Left colon (tissue), 2 donors: ENCODE measurements around the gene L3MBTL3. TPM values are rescaled to one million over a fixed set of nuclear protein-coding genes. Genes with fewer than 3 reads are reported as not detected.
"Not testable (repeated sequence)": the region's sequence is repeated elsewhere in the genome, so short reads cannot be mapped to it uniquely, and the experiment has no call there.

ENCODE experiments used
- ATAC-seq: fragments of 200-7000 bp; cut with Tn5 transposase; one replicate; pipeline ENCODE4 v1.9.1; 2020; ENCODE audit warnings: mild to moderate bottlenecking, moderate library complexity
- DNase-seq, 2 donors: peaks; one replicate each; pipeline ENCODE4 v3.0.0-alpha.2; 2020
- intact Hi-C, 2 donors: fragments of 100-400 bp; cut with DNase I in 1 of 2; cut with micrococcal nuclease in 1 of 2; formaldehyde crosslinking; loops; one replicate each; pipeline versions ENCODE4 v1.11.2 to v1.14.0; 2022; cut with DNase I, micrococcal nuclease
- total RNA-seq, 2 donors: library from RNA; stranded (reverse); fragmentation: NEBNext Ultra II Directional; extraction: Animal tissue kit (Norgen Biotek cat#: 25700); gene quantifications; one replicate each; pipeline ENCODE4 v1.2.1, GENCODE V29; 2021
- donor health status: DM: no; HTN: no; CAD: no.
- donor health status: DM: yes; HTN: yes; CAD: no.

Gene L3MBTL3
- total RNA-seq, 2 donors from 2014 or later, result 8.4 to 14.9 TPM

DNA sequence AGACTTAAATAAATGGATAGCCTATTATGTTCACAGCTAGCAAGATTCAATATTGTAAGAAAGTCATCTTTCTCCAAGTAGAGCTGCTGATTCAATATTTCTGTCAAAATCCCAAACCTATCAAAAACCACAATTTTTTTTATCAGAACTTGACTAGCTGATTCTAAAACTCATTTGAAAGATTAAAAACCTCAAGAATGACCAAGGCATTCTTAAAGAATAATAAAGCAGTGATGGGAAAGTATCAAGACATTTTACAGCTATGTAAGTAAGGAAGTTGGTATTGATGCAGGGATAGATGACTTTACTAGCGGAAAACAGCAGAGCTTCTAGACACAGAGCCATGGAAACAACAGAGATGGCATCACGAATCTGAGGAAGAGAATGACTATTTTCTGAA, 139.7 kb downstream of the L3MBTL3 start:
- no peak for DNase-seq
- no peak for ATAC-seq
- intact Hi-C loops, result no loop called here

DNA sequence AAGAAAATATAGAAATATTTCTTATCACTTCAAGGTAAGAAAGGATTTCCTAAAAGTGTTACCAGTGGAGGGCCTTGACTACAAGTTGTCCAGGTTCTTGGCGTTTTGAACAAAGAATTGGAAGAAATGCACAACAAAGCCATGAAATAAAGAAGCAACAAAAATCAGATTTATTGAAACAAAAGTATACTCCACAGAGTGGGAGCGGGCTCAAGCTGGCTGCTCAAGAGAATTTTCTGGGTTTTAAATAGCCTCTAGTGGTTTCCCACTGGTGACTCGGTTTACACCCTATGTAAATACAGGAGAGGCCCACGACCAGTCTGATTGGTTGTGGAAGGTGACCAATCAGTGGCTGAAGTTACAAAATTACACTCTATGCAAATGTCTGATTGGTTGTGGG, 140.2 kb downstream of the L3MBTL3 start:
- DNase-seq, result no peak
- intact Hi-C loops, result no loop called here
- ATAC-seq, result no peak

DNA sequence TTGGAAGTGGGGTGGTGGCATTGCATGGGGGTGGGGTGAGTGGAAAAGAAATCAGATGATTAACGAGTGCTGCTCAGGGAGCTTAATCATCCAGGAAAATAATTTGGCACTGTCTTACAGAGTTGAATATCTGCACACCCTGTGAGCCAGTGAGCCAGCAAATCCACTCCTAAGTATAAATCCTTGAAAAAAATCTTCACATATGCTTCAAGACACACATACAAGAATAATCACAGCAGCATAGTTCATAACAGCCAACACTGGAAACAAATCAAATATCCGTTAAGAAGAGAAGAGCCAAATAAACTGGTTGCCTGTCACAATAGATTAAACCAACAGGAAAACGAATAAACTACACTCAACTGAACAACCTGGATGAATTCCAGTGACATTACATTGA, 141.6 kb downstream of the L3MBTL3 start:
- no peak for DNase-seq
- ATAC-seq, result no peak
- intact Hi-C loops, result no loop called here

DNA sequence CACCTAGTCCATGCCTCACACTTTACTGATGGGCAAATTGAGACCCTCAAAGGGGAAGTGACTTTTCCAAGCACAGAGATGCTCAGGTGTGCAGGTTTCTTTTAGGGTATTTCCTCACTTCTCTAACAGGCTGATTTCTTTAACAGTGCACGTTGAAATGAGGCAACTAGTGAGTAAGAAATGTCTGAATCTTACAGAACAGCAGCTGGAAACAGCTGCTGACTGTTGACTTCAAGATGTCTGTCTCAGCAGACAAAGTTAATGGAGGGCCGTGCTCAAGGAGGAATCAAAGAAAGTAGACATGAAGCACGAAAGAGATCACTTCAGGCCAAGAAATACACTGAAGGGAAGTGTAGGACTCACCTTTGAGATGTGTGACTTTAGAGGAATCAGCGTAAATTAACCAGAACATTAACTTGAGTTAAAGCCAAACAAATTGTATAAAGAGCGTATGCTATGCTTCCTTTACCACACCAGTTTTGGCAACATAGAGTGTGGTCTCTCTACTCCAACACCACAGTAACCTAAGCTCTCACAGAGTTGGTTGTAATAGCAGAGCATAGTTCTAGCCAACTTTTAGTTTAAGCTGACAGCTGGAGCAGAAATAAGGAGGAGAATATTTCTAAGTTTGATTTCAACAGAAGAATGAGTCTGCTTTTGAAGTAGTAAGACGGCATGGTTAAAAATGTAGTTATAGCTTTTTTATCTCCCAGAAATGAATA, 143.5 kb downstream of the L3MBTL3 start:
- no peak for DNase-seq

DNA sequence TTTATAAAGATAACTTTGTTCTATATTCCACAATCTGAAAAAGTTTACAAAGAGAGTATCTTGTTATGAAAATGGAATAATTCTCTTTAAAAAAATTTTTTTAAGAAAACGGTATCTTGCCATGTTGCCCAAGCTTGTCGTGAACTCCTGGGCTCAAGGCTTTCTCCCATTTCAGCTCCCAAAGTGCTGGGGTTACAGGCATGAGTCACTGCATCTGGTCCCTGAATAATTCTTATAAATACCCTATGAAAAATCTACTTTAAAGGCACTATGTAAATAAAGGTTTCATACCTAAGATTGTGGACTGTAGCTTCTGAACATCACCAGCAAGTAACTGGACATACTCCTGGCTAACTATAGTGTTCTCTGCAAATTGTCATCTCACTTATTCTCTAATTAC, 144.0 kb downstream of the L3MBTL3 start:
- ATAC-seq, result no peak
- intact Hi-C loops, result no loop called here
- no peak for DNase-seq

More for the DNA sequence above, 143.5 kb downstream of the L3MBTL3 start:
- intact Hi-C loops, result no loop called here
- no peak for ATAC-seq

DNA sequence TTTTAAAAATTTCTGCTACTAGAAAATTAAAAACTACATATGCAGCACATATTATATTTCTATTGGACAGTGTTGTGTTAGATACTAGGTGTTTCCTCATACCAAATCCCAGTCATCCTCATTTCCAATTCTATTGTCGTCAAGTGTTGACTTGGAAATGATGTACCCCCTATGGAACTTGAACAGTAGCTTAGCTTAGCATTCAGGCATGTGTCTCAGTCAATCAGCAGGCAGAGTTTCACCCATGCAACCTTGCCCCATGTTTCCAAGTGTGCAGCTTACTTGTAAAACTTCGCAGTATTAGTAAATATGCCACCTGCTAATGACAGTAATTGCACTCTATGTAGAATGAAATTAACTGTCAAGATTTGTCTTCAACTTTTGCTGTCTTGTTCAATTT, 144.9 kb downstream of the L3MBTL3 start:
- no peak for DNase-seq
- intact Hi-C loops, result no loop called here
- ATAC-seq, result no peak

DNA sequence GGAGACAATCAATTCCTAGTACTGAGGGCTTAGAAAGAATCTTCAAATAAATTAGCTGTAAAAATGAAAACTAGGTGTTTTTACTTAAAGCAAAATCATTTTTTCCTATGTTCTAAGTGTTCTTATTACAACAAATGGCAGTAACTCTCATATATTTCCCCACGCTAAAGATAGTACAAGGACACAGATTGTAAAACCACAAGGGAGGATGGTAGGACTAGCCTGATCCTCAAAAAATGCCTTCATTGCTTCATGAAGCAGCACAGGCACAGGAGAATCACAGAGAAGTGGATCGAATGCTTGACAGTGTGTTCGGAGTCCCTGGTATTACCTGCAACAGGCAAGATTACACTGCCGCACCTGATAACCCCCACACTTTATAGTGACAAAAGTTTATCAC, 145.9 kb downstream of the L3MBTL3 start:
- intact Hi-C loops, result no loop called here
- no peak for ATAC-seq
- no peak for DNase-seq

DNA sequence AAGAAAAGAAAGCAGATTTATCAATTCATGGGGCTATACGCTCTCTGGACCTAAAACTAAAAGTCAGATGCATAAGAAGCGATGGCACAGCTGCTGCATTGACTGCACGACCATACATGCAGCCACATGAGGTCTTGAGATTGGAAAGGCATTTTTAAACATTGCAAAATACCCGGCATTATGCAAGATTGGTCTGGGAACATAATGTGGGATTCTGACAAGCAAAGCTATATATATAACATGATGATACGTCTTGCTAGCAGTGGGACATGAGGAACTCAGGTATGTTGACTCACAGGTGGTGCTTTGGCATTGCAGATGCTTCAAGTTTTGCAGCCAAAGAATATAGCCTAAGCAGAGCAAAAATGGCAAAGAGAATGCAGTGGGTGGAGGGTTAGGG, 149.3 kb downstream of the L3MBTL3 start:
- DNase-seq, result no peak
- ATAC-seq, result no peak
- intact Hi-C loops, result no loop called here

DNA sequence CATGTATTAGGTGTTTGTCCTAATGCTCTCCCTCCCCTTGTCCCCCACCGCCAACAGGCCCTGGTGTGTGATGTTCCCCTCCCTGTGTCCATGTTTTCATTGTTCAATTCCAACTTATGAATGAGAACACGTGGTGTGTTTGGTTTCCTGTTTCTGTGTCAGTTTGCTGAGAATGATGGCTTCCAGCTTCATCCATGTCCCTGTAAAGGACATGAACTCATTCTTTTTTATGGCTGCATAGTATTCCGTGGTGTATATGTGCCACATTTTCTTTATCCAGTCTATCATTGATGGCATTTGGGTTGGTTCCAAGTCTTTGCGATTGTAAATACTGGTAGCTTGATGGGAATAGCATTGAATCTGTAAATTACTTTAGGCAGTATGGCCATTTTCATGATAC, 151.8 kb downstream of the L3MBTL3 start:
- intact Hi-C loops, DNase-seq, ATAC-seq: not testable (repeated sequence)

DNA sequence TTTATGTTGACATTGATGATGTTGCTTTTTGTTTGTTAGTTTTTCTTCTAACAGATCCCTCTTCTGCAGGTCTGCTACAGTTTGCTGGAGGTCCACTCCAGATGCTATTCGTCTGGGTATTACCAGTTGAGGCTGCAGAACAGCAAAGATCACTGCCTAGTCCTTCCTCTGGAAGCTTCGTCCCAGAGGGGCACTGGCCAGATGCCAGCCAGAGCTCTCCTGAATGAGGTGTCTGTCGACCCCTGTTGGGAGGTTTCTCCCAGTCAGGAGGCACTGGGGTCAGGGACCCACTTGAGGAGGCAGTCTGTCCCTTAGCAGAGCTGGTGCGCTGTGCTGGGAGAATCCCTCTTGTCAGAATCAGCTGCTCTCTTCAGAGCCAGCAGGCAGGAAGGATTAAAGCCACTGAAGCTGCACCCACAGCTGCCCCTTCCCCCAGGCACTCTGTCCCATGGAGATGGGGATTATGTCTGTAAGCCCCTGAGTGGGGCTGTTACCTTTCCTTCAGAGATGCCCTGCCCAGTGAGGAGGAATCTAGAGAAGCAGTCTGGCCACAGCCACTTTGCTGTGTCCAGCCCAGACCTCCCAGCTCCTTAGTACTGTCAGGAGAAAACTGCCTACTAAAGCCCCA, 155.1 kb downstream of the L3MBTL3 start:
- ATAC-seq, intact Hi-C loops: not testable (repeated sequence)

DNA sequence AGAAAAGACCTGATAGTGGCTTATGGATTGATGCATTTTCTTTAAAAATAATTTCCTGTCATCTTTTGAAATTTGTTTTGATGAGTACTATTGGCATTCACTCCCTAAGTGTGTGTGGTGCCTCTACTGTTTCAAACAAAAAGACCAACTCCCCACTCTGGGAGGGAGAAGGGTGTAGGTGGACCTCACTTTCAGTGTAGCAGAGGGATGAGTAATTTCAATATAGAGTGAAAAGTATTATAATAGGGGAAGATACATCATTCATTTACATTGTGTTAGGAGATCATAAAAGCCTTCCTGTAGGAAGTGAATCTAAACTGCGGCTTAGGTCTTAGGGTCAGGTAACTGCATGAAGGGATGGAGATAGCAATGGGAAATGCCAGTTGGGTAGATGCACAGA, 158.0 kb downstream of the L3MBTL3 start:
- no peak for ATAC-seq
- intact Hi-C loops, result no loop called here
- DNase-seq, result no peak

More for the DNA sequence above, 155.1 kb downstream of the L3MBTL3 start:
- DNase-seq, result not testable (repeated sequence)

DNA sequence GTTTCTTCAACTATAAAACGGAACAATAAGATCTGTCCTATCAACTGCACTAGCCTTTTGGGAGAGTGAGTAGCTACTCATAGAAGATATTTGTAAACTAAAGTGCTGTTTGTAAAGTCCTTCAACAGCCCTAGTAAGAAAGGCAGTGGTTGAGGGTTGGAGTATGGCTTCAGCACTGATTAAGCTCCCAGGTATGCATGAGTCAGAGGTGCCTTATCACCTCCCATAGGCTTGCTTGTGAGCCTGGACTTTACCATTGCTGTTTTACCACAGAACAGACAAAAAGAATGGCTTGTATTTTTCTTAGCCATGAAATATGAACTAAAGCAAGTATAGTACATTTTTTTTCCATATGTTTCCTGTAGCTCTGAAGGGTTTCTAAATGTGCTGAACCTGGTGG, 160.3 kb downstream of the L3MBTL3 start:
- intact Hi-C loops, result no loop called here
- DNase-seq, result no peak
- ATAC-seq, result no peak

DNA sequence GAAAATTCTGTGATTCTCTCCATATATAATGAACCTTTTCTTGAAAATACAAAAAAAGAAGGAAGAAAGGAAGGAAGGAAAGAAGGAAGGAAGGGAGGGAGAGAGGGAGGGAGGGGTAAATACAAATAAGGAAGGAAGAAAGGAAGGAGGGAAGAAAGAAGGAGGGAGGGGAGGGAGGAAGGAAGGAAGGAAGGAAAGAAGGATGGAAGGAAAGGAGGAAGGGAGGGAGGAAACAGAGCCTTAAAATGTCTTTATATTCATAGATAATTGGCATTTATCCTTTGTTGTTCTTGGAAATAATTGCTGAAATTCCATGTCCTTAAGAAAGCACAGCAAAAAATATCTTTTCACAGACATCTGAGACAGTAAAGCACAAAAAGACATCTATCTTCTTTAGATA, 164.1 kb downstream of the L3MBTL3 start:
- intact Hi-C loops, result no loop called here
- no peak for DNase-seq
- ATAC-seq, result no peak

DNA sequence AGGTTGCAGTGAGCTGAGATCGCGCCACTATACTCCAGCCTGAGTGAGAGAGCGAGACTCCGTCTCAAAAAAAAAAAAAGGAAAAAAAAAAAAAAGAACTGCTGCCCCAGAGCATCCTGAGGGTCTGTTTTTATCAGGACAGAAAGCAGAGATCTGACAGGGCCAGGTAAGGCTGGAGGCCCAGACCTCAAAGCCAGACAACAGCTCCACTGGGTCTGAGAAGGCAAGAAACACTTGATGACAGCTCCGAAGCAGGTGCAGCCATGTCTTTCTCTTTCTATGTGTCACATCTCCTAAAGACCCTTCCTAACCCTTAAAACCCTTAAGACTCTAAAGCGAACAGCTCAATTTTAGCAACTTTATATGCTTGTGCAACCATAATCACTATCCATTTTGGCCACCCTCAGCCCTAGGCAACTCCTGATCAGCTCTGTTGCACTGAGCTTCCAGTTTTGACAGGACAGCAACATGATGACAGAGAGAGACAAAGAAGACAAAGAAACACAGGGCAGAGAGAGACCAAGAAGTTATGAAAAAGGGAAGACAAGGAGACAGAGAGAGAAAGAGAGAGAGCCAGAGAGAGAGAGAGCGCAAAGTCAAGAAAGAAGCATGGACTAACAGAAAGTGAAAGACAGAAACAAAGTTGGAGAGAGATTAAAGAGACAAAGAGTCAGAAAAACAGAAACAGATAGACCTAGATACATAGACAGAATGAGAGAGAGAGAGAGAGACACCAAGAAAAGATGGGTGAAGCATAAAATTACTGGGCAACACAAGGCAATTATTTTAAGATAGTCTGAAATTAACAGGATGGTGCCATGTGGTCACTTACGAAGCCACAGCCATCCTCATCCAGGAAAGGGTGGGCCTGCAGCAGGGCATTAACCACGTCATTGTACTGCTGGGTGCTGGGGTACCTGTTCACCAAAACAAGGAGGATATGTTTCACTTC, 165.2 kb downstream of the L3MBTL3 start:
- intact Hi-C loops, result no loop called here
- DNase-seq, result no peak
- ATAC-seq, result no peak

DNA sequence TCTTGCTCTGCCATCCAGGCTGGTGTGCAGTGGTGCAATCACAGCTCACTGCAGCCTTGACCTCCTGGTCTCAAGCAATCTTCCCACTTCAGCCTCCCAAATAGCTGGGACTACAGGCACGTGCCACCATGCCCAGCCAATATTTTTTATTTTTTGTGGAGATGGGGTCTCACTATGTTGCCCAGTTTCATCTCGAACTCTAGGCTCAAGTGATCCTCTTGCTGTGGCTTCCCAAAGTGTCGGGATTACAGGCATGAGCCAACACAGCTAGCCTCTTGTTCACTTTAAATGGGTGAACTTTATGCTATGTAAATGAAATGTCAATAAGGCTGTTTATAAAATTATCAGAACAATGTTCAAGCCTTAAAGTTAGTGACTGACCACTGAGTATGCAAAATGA, 167.3 kb downstream of the L3MBTL3 start:
- intact Hi-C loops, result no loop called here
- ATAC-seq, result no peak
- DNase-seq, result no peak

DNA sequence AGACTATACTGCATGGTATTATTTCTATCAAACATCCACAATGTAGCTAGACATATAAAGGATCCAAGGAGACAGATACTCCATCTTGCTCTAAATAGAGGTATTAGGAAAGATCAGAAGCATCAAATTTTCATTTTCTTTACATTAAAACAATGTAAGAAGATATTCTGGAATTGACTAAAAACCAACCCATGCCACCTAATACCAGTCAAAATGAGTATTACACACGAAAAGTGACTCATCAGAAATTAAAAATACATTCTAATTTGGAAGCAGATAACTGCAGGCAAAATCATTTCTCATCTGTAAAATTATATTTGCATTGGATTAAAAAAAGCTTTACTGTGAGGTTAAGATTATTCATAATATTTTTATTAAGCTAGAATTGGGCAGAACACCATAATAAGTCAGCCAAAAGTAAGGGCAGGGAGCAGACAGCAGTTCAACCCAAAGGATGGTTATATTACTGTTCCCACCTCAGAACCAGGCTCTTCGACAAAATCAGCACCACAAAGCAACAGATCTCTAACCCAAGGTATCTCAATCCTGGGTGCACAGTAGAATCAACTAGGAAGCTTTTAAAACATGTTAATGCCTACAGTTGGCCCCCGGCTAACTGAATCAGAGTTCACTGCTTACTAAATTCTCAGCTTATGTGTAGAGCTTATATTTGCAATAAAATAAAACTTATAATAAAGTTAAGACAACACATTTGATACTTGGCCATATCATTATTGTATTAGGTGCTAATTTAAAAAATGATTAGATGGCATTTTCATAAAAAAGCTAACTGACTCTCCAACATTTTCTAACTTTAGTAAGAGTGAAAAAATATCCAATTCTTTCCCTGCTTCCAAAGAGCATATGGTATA, 169.2 kb downstream of the L3MBTL3 start:
- intact Hi-C loops, result no loop called here
- no peak for DNase-seq
- ATAC-seq, result no peak

DNA sequence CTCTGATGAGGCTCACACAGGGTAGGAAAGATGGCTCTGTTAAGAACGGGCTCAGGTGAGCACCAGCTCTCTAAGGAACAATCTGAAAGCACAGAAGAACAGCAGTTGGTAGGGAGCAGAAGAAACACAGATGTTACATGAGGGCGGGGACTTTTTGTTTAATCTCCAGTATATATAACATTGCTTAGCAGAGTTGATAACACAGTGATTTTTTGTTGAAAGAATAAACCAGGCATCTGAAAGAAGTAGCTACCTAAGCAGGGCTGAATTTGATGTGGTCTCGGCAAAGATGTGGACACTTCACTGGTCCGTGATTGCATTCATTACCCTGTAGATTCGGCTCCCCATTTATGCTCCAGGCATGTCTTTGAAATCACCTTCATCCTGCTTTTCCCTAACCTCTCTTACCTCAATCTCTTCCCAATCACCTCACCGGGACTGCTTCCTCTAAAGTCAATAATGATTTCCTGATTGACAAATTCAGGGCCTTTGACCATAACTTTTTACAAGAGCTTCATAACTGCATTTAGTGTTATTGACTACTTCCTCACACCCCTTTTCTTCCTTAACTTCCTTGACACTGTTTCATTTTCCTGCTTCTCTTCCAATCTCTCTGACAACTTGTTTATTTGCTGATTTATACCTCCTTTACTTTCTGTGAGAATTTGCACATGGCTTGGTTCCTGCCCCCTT, 170.0 kb downstream of the L3MBTL3 start:
- intact Hi-C loops, result no loop called here
- peak; percentile 67 for ATAC-seq
- no peak for DNase-seq
